ELR (cell line): ENCODE results near the gene DHCR7.

Source experiments
- DNase-seq: peaks from one replicate; pipeline ENCODE4 v3.0.0-alpha.2; 2015; ENCODE audit warnings: low read depth

Gene DHCR7

GRCh38 chr11:71410363-71410966 lies 37.7 kb downstream of the DHCR7 start:
- no peak for DNase-seq

- DNase-seq = no peak
Observed at GRCh38 chr11:71408826-71409225, 39.4 kb downstream of the DHCR7 start.

- no peak for DNase-seq
Observed at GRCh38 chr11:71407356-71407755, 40.8 kb downstream of the DHCR7 start.

GRCh38 chr11:71406681-71407080 lies 41.5 kb downstream of the DHCR7 start:
- DNase-seq = no peak

- no peak for DNase-seq
Observed at GRCh38 chr11:71404209-71404608, 44.0 kb downstream of the DHCR7 start.

- DNase-seq = no peak
Observed at GRCh38 chr11:71402878-71403277, 45.3 kb downstream of the DHCR7 start.

- no peak for DNase-seq
Observed at GRCh38 chr11:71400216-71400615, 48.0 kb downstream of the DHCR7 start.

- no peak for DNase-seq
Observed at GRCh38 chr11:71399341-71399740, 48.9 kb downstream of the DHCR7 start.

GRCh38 chr11:71397961-71398360 lies 50.2 kb downstream of the DHCR7 start:
- DNase-seq = no peak

- no peak for DNase-seq
Observed at GRCh38 chr11:71397331-71397860, 50.8 kb downstream of the DHCR7 start.

- DNase-seq = no peak
Observed at GRCh38 chr11:71396548-71397123, 51.6 kb downstream of the DHCR7 start.

GRCh38 chr11:71395774-71396173 lies 52.4 kb downstream of the DHCR7 start:
- no peak for DNase-seq

- DNase-seq = no peak
Observed at GRCh38 chr11:71395263-71395560, 53.0 kb downstream of the DHCR7 start.

GRCh38 chr11:71393283-71393682 lies 54.9 kb downstream of the DHCR7 start:
- DNase-seq = no peak

GRCh38 chr11:71391796-71392195 lies 56.4 kb downstream of the DHCR7 start:
- no peak for DNase-seq

- no peak for DNase-seq
Observed at GRCh38 chr11:71391352-71391751, 56.8 kb downstream of the DHCR7 start.

- DNase-seq = no peak
Observed at GRCh38 chr11:71388637-71389235, 59.5 kb downstream of the DHCR7 start.

GRCh38 chr11:71387784-71388636 lies 60.2 kb downstream of the DHCR7 start:
- DNase-seq = no peak

- no peak for DNase-seq
Observed at GRCh38 chr11:71387200-71387599, 61.0 kb downstream of the DHCR7 start.

GRCh38 chr11:71386202-71386601 lies 62.0 kb downstream of the DHCR7 start:
- no peak for DNase-seq

- DNase-seq = no peak
Observed at GRCh38 chr11:71385091-71385490, 63.1 kb downstream of the DHCR7 start.

- no peak for DNase-seq
Observed at GRCh38 chr11:71384561-71384960, 63.6 kb downstream of the DHCR7 start.
